GM18511 (cell line): ENCODE measurements around the gene SLC43A3.

Experiments used
- ATAC-seq: cut with Tn5 transposase; IDR thresholded peaks from one replicate; pipeline ENCODE4 v1.9.1; 2021; ENCODE audit warnings: mild to moderate bottlenecking, moderate library complexity; ENCODE audit not compliant: unreplicated experiment

SLC43A3 gene

DNA sequence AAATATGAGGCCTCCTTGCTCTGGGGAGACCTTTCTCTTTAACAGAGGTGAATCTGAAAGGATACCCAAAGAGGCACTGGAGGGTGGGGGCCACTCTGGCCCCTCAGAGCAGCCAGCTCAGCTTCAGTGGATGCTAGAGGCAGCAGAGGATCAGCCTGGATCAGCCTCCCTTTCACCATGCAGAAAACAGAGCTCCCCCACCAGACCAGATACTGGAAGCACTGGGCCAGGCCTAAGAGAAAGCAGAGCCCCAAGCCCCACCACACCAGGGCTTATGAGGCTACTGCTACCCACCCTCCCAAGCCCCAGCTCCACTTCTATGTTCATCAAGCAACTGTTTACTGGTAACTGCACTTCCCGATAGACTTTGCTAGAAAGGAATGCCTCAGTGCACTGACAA lies 4.0 kb upstream of the SLC43A3 start:
- no peak for ATAC-seq

DNA sequence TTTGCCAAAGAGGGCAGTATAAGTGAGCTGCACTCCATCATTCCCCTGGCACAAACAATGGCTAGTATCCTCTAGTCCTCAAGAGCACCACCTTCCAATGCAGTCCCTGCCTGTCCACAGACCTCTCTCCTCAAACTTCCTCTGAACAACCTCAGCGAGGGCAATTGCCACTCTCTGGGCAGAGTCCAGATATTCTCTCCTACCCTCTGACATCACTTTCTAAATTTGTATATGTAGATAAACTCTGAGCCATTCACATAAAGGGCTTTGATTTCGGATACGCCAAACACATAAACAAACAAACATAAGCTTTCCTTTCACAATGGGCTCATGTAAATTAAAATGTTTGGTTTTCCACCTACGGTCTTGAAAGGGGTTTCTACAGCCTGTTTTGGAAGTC lies 3.0 kb upstream of the SLC43A3 start:
- ATAC-seq, result no peak

DNA sequence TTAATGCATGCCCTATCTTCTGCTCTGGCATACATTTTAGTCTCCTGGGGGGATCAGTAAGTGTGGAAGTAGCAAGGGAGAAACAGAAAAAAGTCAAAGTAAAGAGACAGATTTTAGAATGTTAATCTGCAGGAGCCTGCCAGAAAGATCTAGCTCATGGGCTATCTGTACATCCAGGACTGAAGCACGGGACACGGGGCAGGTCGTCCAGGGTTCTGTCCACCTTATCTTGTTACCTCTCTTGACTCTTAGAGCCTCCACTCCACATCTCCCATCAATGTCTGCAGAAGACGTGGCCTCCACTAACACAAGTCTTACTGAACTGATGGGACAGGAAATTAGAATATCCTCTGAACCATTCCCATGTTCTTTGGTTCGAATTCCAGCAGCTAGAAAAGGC lies 1.7 kb upstream of the SLC43A3 start:
- ATAC-seq, result no peak

DNA sequence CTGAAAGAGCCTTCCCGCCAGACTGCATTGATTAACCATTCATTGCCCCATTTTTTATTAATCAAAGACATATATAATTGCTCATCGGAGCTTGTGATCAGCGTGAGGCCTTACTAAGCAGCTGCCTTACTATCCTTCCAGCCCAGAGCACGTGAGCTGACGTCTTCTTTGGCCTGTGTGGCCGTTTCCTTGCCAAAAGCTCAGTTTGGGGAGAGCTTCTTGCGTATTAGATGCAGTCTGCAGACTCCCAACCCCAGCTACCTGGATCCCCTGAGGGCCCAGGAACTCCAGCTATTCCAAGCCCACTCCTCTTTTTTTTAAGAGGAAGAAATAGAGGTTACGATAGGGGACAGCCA lies 784 bp upstream of the SLC43A3 start:
- no peak for ATAC-seq

DNA sequence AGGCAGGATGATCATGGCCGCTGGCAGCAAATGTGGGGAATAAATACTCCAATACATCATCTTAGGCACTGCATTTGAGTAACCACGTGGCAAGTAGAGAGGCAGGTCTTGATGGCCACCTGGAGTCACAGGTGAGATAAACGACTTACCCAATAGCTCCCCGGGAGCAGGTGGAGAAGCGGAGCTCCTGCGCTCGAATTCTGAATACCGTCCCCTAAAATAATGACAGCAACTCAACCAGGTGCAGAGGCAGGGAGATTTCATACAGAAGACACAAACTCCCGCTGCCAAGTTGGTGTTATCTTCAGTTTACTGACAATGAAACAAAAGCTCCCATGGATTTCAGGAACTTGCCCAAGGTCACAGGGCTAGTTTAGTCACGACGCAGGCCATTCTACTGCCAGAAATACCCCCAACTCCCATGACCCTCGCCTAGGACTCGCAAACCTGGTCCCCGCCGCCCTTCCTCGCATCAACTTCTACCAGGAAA lies 437 bp downstream of the SLC43A3 start:
- ATAC-seq, result peak; percentile 2

DNA sequence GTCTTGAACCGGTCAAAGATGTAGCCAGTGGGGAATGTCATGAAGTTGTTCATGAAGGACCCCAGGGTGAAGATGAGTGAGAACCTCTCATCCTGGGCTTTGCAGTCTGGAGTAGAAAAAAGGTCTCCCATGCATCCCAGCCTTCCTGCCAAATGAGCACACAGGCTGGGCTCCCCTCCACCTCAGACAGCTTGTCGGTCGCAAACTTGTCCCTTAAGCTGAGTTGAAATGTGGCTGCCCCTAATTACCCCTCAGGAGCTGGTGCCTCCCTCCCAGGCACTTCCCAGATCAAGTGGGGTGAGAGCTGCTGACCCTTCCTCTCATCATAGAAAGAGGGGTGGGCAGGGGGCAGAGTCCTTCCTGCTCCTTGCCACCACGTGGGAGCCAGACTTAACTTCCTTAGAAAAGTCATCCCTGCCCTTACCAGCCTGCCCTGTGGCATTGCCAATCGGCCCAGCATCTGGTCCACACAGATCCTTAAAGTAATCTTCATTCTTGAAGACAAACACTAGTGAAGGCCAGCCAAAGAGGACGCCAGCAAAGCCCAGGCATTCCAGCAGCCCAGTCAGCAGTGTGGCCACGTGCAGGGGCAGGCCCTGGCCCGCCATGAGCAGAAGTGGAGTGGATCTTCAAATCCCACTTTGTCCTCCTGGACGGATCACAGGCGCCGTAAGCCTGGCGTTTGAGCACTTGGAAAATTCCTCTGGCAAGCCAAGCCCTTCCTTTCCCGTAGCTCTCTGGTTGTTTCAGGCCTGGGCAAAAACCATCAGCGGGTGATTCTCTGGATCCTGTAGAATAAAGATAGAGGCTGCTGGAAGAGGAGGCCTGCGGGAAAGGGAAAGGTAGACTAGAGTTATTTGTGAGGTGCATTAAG lies 1.1 kb downstream of the SLC43A3 start:
- ATAC-seq, result no peak

DNA sequence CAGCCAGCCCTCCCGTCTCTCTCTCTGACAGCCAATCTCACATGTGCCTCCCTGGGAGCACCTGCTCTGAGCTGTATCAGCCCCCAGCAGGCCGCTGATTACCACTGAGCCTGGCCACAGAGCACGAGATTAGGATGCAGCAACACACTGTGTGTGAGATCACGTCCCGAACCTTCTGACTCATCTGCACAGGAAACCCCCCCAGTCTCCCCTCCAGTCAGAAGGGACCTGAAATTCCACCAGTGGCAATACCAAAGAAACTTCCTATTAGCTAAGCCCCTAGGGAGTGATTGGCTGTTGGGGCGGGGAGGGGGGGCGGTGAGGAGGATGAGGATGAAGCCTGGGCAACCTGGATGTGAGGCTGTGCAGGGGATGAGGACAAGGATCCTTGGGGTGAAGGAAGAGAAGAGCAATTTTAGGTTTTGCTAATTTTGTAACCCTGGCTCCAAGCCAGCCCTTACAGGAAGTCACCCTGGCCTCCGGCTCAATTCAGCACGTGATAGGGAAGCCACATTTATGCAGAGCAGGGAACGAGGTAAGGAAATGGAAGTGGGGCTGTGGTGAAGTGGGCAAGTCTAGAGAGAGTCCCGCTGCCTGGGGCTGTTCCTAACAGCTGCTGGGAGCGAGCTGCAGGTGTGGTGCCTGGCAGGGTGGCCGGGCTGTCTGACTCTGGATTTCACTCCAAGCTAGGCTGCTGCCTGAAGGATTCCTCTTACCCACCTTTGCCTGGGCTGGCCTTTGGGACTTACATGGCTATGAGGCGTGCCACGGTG lies 1.9 kb downstream of the SLC43A3 start:
- peak; percentile 91 for ATAC-seq

DNA sequence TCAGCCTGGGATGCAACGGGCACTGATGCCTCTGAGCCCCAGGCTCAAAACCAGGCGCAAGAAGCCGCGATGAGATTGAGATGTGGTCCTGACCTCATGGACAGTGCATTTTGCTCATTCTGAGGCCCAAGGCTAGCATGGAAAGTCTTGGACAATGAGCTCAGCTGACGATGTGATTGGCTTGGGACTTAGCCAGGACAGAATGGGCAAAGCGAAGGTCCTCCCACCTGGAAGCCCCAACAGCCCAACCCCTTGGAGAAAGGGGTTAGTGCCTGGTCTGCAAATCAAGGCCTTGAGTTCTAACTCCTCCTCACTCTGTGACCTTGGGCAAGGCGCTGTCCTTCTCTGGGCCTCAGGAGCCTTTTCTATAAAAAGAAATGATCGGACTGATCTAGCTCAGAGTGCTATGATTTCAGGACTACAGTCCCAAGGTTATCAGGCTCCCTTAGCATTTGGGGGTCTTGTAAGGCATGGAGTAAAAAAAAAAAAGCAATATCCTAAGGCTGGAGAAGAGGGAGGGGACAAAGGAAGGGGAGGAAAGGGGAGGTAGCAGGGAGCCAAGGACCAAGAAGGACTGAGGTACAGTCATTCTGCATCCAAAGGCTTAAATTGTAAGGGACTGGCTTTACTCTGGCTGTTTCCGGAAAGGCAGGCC lies 2.7 kb downstream of the SLC43A3 start:
- no peak for ATAC-seq

DNA sequence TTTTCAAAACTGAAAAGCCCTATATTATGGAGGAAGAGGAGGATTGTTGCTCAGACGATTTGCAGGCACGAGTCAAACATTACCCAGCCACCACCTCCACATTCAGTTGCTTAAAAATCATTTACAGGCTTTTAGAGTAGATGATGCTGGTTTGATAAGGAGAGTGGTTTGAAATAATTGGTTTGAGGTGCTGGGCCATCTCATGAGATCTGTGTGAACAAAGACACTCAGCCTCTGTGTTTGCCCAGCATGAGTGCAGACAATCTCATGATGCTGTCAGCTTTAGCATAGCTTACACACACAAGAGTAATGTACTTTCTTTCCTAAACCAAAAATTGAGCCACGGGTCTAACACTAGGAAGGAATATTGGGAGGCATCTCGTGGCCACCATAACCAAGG lies 4.3 kb downstream of the SLC43A3 start:
- no peak for ATAC-seq

DNA sequence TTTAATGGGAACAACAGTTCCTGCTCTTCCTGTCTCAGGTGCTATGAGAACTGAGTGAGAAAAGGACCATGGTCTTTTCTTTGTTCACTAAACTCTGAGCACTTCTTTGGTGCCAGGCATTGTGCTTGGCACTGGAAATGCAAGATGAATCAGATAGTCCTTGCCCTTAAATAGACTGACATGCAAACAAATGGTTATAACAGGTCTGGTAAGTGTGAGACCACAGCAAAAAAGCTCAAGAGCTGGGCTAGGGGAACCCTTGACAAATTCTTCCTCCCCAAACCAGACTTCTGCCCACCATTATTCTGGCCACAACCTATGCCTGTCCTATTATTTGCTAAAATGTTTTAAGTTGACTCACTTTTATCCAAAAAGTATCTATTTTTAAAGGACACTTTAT lies 5.1 kb downstream of the SLC43A3 start:
- ATAC-seq, result no peak

DNA sequence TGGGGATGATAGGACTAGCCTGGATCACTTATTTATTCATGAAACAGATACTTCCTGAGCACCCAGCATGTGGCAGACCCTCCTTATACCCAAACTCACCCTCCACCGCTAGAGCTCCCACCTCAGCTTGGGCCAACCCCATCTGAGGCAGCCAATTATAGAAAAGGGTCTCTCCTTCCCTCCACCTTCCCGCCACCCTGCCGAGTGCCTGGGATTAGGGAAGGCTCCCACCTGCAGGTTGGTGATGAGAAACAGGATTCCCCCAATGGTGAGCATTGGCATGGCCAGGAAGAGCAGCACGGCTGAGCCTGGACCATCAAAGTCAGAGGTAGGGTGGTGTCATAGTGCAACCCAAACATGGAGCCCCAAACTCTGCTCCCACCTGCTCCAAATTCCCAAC lies 5.9 kb downstream of the SLC43A3 start:
- ATAC-seq, result no peak

DNA sequence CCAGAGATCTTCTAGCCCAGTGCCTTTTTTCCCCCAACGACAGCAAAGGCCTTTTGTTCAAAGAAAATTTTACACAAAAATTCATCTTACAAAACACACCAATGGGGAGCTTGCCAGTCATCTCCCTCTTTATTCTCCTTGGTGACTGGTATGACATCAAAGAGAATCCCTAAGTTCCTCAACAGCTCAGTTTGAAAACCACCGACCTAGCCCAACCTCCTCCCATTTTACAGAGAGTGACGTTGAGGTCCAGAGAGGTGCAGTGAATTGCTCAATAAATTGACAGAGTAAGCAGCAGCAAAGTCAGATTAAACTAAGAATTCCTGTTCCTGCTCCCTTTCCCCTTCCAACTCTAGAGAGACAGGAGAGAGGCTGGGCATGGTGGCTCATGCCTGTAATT lies 7.8 kb downstream of the SLC43A3 start:
- ATAC-seq, result no peak

DNA sequence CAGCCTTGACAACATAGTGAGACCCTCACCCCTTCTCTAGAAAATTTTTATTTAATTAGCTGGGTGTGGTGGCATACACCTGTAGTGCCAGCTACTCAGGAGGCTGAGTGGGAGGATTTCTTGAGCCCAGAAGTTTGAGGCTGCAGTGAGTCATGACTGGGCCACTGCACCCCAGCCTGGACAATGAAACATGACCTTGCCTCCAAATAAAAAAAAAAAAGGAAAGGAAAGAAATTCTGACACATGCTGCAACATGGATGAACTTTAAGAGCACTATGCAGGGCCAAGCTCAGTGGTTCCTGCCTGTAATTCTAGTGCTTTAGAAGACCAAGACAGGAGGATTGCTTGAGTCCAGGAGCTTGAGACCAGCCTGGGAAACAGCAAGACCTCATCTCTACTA lies 8.8 kb downstream of the SLC43A3 start:
- no peak for ATAC-seq

DNA sequence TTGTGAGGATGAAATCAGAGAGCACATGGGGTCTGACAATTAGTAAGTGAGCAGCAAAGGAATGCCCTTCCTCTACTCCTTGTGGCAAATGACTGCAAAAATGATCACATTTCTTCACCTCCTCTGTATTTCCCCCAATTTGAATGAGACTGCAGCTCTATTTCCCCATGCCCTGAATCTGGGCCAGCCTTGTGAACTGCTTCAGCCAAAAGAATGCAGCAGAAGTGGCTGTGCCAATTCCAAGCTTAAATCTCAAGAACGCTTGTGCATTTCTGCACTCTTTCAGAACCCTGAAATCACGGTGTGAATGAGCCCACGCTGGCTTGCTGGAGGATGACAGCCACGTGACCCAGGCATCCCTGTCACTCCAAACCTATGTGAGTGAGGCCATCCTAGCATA lies 9.9 kb downstream of the SLC43A3 start:
- ATAC-seq, result no peak

DNA sequence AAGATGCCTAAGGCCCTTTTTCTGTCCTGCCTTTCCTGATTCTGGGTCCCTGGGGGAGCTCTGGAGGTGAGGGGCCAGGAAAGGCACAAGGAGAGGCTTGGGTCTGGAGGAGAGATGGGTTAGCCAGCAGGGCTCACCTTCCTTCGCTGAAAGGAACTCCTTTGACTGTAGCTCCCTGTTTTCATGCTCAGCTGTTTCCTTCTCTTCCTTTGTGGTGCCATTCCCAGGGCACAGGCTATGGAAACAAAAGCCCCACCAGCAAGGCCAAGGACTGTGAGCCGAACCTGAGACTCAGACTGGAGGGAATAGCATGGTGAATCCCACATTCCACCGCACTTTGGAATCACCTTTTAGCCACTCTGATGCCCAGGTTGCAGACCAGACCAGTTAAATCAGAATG lies 10.5 kb downstream of the SLC43A3 start:
- ATAC-seq, result no peak

DNA sequence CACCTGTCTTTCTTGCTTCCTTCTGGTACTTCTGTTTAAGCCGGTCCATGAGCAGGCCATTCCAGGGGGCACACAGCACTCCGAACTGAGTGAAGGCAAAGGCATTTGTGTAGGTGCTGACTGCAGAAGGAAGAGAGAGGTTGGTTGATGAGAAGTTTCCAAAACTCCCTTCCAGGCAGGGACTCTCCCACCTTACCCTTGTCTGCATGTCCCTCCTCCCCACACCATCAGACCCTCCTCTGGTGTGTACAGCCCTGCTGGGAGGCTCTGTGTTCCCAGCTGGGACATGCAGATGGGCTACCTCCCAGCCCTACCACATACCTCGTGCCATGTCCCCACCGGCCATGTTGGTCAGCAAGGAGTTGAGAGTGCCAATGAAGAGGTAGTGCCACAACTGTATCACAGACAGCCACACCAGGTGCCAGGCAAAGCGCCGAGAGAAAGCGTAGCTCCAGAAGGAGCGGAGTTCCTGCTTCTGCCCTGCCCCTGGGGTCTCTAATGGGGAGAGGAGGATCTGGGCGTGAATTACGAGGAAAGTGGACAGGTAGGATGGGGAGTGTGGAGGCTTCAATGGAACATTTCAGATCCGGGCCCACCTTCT lies 12.2 kb downstream of the SLC43A3 start:
- no peak for ATAC-seq

DNA sequence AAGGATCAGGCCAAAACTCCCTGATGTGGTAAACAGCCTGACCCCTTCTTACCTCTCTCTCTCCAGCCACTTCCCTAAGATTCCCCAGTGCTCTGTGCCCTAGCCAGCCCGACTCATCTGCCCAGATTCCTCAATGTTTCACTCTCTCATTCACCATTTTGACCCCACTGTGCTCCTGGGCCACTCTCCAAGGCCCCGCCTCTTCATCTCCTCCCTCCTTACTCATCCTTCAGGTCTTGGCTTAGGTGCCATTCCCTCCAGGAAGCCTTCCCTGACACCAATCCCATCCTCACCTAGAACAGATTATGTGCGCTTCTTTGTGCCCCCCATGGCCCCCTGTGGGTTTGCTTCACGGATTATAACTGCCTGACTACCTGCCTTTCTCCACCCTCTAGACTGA lies 13.2 kb downstream of the SLC43A3 start:
- no peak for ATAC-seq

DNA sequence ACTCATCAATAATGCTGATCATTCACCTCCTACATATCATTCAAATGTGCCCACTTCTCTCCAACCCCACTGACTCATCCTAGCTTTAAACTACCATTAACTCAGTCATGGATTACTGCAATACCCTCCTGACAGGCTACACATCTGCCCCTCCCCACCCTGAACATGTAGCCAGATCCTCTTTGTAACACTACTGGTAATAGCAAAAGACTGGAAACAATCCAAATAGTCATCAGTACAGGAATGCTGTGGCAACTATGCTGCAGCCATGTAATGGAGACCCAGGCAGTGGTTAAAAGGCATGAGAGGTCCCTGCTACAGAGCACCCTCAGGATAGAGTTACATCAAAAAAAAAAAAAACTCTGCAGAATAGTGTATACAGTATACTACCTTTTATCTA lies 16.6 kb downstream of the SLC43A3 start:
- ATAC-seq, result no peak

DNA sequence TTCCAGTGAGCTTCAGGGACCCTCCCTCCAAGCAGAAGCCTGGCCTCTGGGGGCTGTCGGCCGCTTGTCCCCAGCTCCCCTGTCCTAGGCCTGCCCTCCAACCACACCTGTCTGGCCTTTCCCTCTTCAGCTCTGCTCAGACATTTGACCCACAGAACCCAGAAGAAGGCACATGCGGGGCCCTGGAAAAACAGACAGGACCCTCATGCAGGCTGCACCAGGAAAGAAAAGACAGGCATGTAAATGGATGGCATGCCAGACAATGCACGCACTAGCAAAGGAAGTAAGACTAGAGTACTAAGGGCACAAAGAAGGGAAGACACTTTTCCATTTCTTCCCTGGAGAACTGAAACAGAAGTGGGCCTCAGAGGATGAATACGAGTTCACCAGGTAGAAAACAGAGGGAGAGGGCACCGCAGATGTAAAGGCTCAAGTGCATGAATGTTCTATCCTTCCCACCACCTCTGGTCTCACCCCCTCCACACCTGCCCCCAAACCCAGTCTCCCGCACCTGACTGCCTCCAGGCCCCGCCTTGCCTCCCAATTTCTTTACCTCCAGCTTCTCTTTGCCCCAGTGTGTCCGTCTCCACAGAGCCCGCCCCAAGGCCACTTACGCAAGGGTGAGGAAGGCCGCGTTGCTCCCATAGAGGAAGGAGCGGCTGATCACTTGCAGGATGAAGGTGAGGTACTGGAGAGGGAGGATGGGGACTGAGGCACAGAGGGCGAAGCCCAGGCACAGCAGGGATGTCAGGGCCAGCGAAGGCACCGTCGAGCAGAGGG lies 17.4 kb downstream of the SLC43A3 start:
- ATAC-seq, result no peak

DNA sequence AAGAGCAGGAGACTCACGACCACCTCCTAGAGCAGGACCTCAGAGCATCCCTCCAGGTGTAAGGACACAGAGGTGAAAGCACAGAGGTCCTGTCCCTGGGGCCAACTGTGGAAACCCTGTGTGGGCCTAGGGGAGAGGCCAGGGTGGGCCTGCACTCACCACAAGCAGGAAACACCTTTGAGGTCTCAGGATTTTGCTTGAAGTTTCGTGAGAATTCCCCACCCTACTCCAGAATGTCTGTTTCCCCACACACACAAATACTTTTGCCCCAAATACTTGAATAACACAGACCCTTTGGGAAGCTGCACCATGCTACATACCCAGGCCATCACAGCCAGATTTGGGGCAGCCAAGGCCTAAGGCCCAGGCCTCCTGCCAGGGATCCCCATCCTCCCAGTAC lies 18.1 kb downstream of the SLC43A3 start:
- no peak for ATAC-seq
